Fibroblast of pulmonary artery (primary cell): ENCODE data around the gene BRINP3.
A peak's percentile ranks its signal among the peaks of the same experiment; 100 is the strongest.
"Not testable (repeated sequence)": the region's sequence is repeated elsewhere in the genome, so short reads cannot be mapped to it uniquely, and the experiment has no call there.

Experiments
- DNase-seq: peaks from one replicate; pipeline ENCODE4 v3.0.0-alpha.2; 2010; ENCODE audit warnings: low read depth
- H3K4me3 ChIP-seq: replicated peaks from 2 replicates; pipeline ENCODE4 v1.5.1; 2011; ENCODE audit warnings: low read depth, mild to moderate bottlenecking, control low read depth, low read length, moderate library complexity
- CTCF ChIP-seq: IDR thresholded peaks from 2 replicates; pipeline ENCODE4 v1.5.1; 2011; ENCODE audit warnings: mild to moderate bottlenecking, control low read depth, low read length, inconsistent platforms; ENCODE audit errors: missing control alignments

Gene BRINP3

GRCh38 chr1:190477762-190478148 is at the start of gene BRINP3:
Gene BRINP3, minus strand, starts transcription at chr1:190477864.
- DNase-seq = no peak
- peak within 1 kb of the TSS; percentile 64 for H3K4me3 ChIP-seq
- TF ChIP-seq CTCF = no peak

- no peak for DNase-seq
- H3K4me3 ChIP-seq = no peak overlapping the region
- no peak for TF ChIP-seq CTCF
Observed at GRCh38 chr1:190511554-190511953, 33.9 kb upstream of the BRINP3 start.

- no peak for DNase-seq
- no peak overlapping the region for H3K4me3 ChIP-seq
- TF ChIP-seq CTCF = no peak
Observed at GRCh38 chr1:190507357-190507756, 29.7 kb upstream of the BRINP3 start.

- not testable (repeated sequence) for DNase-seq, H3K4me3 ChIP-seq
Observed at GRCh38 chr1:190504539-190504938, 26.9 kb upstream of the BRINP3 start.

- no peak for TF ChIP-seq CTCF
- no peak for DNase-seq
- no peak overlapping the region for H3K4me3 ChIP-seq
Observed at GRCh38 chr1:190497565-190497964, 19.9 kb upstream of the BRINP3 start.

- H3K4me3 ChIP-seq = no peak overlapping the region
- DNase-seq = peak; percentile 30
- TF ChIP-seq CTCF = no peak
Observed at GRCh38 chr1:190494451-190494850, 16.8 kb upstream of the BRINP3 start.

- H3K4me3 ChIP-seq = no peak overlapping the region
- TF ChIP-seq CTCF = no peak
- no peak for DNase-seq
Observed at GRCh38 chr1:190491404-190491803, 13.7 kb upstream of the BRINP3 start.

GRCh38 chr1:190484045-190484444 is 6.4 kb upstream of the BRINP3 start:
- DNase-seq = no peak
- no peak for TF ChIP-seq CTCF
- H3K4me3 ChIP-seq = no peak overlapping the region
